Measurements from ENCODE around the gene NELL2.

Gene NELL2

GRCh38 chr12:44672042-44672441, 204.1 kb downstream of the NELL2 start:
- ATAC-seq: no peak
- TF ChIP-seq, protein P1, sequence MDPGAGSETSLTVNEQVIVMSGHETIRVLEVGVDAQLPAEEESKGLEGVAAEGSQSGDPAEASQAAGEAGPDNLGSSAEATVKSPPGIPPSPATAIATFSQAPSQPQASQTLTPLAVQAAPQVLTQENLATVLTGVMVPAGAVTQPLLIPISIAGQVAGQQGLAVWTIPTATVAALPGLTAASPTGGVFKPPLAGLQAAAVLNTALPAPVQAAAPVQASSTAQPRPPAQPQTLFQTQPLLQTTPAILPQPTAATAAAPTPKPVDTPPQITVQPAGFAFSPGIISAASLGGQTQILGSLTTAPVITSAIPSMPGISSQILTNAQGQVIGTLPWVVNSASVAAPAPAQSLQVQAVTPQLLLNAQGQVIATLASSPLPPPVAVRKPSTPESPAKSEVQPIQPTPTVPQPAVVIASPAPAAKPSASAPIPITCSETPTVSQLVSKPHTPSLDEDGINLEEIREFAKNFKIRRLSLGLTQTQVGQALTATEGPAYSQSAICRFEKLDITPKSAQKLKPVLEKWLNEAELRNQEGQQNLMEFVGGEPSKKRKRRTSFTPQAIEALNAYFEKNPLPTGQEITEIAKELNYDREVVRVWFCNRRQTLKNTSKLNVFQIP (CRISPR knock-in tag; IDR thresholded peaks at IDR 0.05; ENCODE audit: borderline replicate concordance, low read depth): no peak
- no peak for TF ChIP-seq TSHZ2 (CRISPR knock-in tag; IDR thresholded peaks at IDR 0.05)
- no peak for TF ChIP-seq CSRNP3 (CRISPR knock-in tag; IDR thresholded peaks at IDR 0.05)
- TF ChIP-seq CSDC2 (CRISPR knock-in tag; IDR thresholded peaks at IDR 0.05): no peak
- no peak for TF ChIP-seq BACH2 (CRISPR knock-in tag; IDR thresholded peaks at IDR 0.05; ENCODE audit: borderline replicate concordance)
- TF ChIP-seq ARNTL (CRISPR knock-in tag; IDR thresholded peaks at IDR 0.05; ENCODE audit: borderline replicate concordance, low read depth): no peak
- no peak for TF ChIP-seq ZC3H10 (CRISPR knock-in tag; IDR thresholded peaks at IDR 0.05)
- no peak for TF ChIP-seq ZNF565 (CRISPR knock-in tag; conservative IDR thresholded peaks at IDR 0.05; ENCODE audit: low read depth)
- TF ChIP-seq RARB (CRISPR knock-in tag; IDR thresholded peaks at IDR 0.05): no peak
- no peak for TF ChIP-seq TOX (CRISPR knock-in tag; IDR thresholded peaks at IDR 0.05; ENCODE audit: borderline replicate concordance)
- TF ChIP-seq, protein P2, sequence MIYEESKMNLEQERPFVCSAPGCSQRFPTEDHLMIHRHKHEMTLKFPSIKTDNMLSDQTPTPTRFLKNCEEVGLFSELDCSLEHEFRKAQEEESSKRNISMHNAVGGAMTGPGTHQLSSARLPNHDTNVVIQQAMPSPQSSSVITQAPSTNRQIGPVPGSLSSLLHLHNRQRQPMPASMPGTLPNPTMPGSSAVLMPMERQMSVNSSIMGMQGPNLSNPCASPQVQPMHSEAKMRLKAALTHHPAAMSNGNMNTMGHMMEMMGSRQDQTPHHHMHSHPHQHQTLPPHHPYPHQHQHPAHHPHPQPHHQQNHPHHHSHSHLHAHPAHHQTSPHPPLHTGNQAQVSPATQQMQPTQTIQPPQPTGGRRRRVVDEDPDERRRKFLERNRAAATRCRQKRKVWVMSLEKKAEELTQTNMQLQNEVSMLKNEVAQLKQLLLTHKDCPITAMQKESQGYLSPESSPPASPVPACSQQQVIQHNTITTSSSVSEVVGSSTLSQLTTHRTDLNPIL (CRISPR knock-in tag; IDR thresholded peaks at IDR 0.05; ENCODE audit: low read depth): no peak

DNA sequence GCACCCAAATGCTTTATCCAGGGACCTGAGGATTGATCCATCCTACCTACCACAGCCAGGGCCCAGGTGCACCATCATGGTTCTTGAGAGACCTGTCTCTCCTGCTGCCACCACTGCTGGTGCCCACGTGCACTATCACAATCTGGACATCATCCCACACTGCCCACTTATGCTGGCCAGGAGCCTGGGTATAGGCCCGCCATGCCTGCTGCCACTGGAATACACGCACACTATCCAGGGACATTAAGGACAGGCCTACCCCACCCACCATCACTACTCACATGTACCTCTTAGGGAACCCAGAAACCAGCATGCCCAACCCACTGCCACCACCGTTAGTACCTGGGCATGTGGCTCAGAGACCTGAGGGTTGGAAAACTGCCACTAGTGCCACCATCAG, 207.7 kb downstream of the NELL2 start:
- ATAC-seq: no peak
- TF ChIP-seq, protein P1 (CRISPR knock-in tag; IDR thresholded peaks at IDR 0.05; ENCODE audit: borderline replicate concordance, low read depth): no peak
- TF ChIP-seq ZNF565 (CRISPR knock-in tag; conservative IDR thresholded peaks at IDR 0.05; ENCODE audit: low read depth): no peak
- TF ChIP-seq ZFP3 (CRISPR knock-in tag; IDR thresholded peaks at IDR 0.05): no peak
- TF ChIP-seq ZFP30 (CRISPR knock-in tag; IDR thresholded peaks at IDR 0.05): no peak
- TF ChIP-seq ISL1 (CRISPR knock-in tag; IDR thresholded peaks at IDR 0.05): no peak

DNA sequence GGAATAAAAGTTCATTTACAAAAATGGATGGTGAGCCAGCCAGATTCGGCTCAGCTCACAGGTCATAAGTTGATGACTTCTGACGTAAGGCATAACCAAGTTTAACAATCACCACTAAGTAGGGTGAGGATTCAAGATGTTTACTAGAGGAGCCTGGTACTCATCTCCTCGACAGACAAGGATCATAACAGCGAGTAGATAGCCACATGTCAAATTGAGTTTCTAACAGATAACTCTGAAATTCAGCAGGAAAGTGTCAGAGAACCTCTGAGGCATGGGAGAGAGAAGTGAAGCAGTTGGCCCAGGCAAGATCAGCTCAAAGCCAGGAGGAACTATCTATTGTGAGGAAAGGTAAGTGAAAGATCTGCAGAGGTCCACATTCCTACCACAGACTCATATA, 208.7 kb downstream of the NELL2 start:
- TF ChIP-seq OSR1 (CRISPR knock-in tag; IDR thresholded peaks at IDR 0.05): no peak
- TF ChIP-seq CSRNP3 (CRISPR knock-in tag; IDR thresholded peaks at IDR 0.05): no peak
- TF ChIP-seq PPARA (CRISPR knock-in tag; IDR thresholded peaks at IDR 0.05; ENCODE audit: borderline replicate concordance): no peak
- TF ChIP-seq, protein P1 (CRISPR knock-in tag; IDR thresholded peaks at IDR 0.05; ENCODE audit: borderline replicate concordance, low read depth): no peak
- TF ChIP-seq ZNF8 (CRISPR knock-in tag; IDR thresholded peaks at IDR 0.05): no peak
- no peak for TF ChIP-seq SNAI2 (CRISPR knock-in tag; IDR thresholded peaks at IDR 0.05)
- no peak for TF ChIP-seq ZC3H10 (CRISPR knock-in tag; IDR thresholded peaks at IDR 0.05)
- TF ChIP-seq ESRRG (CRISPR knock-in tag; IDR thresholded peaks at IDR 0.05): no peak
- no peak for TF ChIP-seq ZNF565 (CRISPR knock-in tag; conservative IDR thresholded peaks at IDR 0.05; ENCODE audit: low read depth)
- TF ChIP-seq TOX (CRISPR knock-in tag; IDR thresholded peaks at IDR 0.05; ENCODE audit: borderline replicate concordance): no peak
- no peak for TF ChIP-seq GLIS3 (CRISPR knock-in tag; IDR thresholded peaks at IDR 0.05)
- no peak for TF ChIP-seq ZNF70 (CRISPR knock-in tag; IDR thresholded peaks at IDR 0.05)
- no peak for TF ChIP-seq ZFP30 (CRISPR knock-in tag; IDR thresholded peaks at IDR 0.05)
- TF ChIP-seq ARNTL (CRISPR knock-in tag; IDR thresholded peaks at IDR 0.05; ENCODE audit: borderline replicate concordance, low read depth): no peak
- TF ChIP-seq CSDC2 (CRISPR knock-in tag; IDR thresholded peaks at IDR 0.05): no peak
- no peak for TF ChIP-seq TCF4 (CRISPR knock-in tag; IDR thresholded peaks at IDR 0.05; ENCODE audit: borderline replicate concordance)
- TF ChIP-seq BACH2 (CRISPR knock-in tag; IDR thresholded peaks at IDR 0.05; ENCODE audit: borderline replicate concordance): no peak
- TF ChIP-seq, protein P2 (CRISPR knock-in tag; IDR thresholded peaks at IDR 0.05; ENCODE audit: low read depth): no peak
- no peak for TF ChIP-seq RARB (CRISPR knock-in tag; IDR thresholded peaks at IDR 0.05)
- no peak for ATAC-seq

Data from SK-N-SH treated with all-trans-retinoic acid at 6 μM for 48 hours (cell line).